DMS114 treated with DMSO at 0.1 percent for 48 hours (cell line): Measurements from ENCODE around the gene OR52E6.

Experiments
- DNase-seq: peaks from one replicate; lab custom pipeline; 2025; ENCODE audit not compliant: unreplicated experiment; lab: John Stamatoyannopoulos, UW

Gene OR52E6

DNA sequence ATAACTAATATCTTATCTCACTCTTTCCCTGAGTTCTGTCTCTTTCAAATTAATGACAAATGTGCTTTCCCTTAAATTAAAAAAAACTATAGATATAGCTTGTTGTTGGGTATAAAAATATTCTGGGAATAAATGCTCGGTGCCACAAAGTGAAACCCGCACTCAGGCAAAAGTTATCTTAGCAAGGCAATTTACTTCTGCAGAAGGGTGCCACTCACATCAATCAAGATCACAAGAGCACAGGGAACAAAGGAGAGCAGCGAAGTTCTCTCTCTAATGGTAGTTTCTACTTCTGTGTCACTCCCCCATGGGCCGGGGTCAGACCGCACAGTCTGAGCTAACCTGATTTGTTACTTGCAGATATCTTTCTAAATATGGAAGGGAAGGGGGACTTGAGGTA, 37.7 kb downstream of the OR52E6 start:
- no peak for DNase-seq

GRCh38 chr11:5796541-5796940, 45.2 kb downstream of the OR52E6 start:
- no peak for DNase-seq

- DNase-seq: no peak
Measured at GRCh38 chr11:5791165-5791564, 50.5 kb downstream of the OR52E6 start, which contains the start of gene OR52N1. TSS of gene OR52N1 (minus strand) at chr11:5791265. CDS start at chr11:5788816, 2,449 bp downstream.
